ENCODE measurements around the gene MORC4.

The MORC4 gene

DNA sequence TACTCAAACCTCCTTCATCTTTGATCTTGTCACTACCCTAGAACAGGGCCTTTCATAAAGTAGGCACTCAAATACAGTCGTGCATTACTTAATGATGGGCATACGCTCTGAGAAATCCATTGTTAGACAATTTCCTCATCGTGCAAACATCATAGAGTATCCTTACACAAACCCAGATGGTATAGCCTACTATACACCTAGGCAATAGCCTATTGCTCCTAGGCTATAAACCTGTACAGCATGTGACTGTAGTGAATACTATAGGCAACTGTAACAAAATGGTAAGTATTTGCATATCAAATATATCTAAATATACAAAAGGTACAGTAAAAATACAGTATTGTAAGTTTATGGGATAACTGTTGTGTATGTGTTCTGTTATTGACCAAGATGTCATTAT is 47.9 kb downstream of the MORC4 start:
- DNase-seq = no peak

DNA sequence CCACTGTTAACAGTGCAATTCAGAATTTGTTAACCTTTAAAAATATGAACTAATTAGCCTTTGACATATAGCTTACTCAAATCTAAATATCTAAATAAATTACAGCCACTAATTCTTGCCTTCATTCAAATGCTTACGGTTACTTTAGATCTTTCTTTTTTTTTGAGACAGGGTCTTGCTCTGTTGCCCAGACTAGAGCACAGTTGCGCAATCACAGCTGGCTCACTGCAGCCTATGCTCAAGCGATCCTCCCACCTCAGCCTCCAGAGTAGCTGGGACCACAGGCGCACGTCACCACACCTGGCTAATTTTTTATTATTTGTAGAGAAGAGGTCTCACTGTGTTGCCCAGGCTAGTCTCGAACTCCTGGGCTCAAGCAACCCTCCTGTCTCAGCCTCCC is 48.8 kb downstream of the MORC4 start:
- no peak for DNase-seq

DNA sequence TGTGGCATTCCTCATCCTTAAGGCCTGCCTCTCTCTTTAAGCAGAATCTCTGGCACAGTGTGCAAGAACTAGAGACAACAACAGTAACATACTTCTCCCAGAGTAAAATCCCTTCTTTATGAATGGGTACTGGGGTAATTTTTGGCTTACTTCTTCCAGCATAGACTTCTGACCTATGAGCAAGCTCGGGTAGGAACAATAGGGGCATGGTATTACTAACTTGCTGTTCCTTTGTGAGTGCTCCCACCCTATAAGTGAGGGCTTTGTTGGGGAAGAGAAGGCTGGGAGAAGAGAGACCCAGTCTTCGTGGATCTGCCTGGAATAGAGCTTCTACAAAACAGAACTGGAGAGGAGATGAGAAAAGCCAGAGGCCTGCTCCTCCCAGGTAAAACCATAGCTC is 49.6 kb downstream of the MORC4 start:
- no peak for DNase-seq

DNA sequence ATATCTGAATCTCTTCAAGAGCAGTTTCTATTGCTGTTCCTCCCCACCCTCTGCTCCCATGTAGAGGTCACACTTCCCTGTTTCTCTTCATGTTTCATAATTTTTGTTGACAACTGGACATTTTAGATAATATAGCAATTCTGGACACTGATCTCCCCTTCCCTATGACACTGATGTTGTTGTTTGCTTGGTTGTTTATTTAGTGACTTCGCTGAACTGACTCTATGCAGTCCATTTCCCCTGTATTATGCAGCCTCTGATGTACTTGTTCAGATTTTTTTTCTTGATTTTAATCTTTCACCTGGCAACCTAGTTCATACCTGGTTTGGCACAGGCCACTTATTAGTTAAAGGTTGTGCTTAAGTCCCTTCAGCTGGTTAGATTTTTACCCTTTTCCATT is 50.6 kb downstream of the MORC4 start:
- no peak for DNase-seq

DNA sequence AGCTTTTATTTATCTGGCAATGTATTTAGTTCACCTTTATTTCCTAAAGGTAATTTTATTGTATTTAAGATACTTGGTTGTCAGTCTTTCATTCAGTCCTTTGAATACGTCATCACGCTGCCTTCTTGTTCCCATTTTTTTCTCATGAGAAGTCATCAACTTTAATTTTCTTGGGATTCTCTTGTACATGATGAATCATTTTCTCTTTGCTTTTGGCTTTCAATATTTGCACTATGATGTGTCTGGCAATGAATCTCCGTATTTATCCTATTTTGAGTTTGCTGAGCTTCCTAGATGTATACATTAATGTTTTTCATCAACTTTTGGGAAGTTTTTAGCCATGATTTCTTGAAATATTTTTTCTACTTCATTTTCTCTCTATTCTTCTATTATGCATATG is 51.4 kb downstream of the MORC4 start:
- no peak for DNase-seq

DNA sequence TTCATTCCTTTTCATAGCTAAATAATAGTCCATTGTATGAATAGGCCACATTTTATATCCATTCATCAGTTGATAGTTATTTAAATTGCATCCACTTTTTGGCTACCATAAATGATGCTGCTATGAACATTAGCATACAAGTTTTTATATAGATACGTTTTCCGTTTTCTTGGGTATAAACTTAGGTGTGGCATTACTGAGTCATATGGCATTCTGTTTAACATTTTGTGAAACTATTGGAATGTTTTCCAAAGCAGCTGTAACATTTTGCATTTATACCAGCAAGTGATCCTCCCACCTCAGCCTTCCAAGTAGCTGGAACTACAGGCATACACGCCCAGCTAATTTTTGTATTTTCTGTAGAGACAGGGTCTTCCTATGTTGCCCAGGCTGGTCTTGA is 53.5 kb downstream of the MORC4 start:
- no peak for DNase-seq

DNA sequence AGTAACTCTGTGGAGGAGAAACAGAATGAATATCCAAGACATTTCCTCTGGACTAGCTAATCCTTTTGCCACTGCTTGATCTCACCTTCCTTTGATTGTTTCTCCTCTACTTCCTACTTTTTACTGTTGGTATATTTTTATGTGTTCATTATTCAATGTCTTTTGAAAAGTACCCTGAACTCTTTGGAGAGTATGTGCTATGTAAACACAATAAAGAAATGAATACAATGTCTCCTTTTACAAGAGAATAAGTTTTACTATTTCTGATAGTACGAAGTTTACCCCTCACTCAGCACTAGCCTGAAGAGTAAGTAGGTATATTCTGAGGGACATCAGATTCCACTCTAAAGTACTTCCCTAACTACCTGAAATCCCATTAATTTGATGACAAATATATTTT is 59.9 kb downstream of the MORC4 start:
- no peak for DNase-seq

DNA sequence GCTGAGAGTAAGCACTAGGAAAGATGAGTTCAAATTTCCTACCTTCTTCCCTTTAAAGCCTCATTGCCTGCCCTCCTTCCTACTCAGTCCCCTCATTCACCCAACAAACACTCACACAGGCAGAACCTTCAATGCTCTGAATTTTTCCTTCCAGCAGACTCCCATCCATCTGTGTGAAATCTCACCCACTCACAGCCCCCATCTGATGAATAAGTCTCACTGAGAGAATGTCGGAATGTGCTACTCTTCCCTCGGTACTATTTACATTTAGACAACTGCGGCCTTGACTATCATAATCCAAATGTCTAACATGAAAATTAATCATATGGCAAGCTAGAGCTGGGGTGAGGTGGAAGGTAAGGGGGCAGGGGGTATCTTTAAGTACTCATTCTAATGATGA is 60.4 kb downstream of the MORC4 start:
- no peak for DNase-seq

DNA sequence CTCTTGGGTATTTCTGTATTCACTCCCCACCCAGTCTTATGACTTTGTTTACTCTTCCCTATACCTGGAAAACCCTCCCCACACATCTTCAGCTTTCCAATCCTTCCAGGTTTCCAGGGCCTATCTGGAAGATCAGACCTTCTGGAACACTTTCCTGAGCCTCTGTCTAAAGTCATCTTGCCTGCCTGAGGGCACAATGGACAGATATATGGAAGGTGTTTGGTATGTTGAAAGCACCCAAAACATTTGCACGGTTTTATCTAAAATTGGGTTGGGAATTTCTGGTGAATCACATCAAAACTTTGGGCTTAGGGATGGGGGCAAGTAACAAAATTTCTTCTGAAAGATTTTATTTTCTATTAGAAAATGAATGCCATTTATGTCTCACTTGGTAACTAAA is 63.8 kb downstream of the MORC4 start:
- DNase-seq = no peak

DNA sequence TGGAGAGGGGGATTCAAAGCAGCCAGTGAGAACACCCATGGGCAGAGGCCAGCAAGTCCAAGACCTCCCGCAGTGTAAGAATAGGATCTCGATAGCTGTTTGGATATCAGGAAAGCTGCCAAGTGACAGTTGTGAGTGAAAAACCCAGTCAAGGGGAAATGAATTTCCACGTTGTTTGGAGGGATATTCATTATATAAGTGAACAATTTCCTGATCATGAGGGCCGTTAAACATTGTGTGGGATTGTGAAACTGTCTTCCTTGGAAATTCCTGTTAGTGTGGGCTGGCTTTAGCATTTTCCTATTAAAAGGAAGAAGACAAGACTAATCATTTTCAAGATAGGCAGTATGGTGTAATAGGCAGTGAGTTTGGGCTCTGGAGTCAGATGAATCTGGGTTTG is 64.8 kb downstream of the MORC4 start:
- DNase-seq = no peak

DNA sequence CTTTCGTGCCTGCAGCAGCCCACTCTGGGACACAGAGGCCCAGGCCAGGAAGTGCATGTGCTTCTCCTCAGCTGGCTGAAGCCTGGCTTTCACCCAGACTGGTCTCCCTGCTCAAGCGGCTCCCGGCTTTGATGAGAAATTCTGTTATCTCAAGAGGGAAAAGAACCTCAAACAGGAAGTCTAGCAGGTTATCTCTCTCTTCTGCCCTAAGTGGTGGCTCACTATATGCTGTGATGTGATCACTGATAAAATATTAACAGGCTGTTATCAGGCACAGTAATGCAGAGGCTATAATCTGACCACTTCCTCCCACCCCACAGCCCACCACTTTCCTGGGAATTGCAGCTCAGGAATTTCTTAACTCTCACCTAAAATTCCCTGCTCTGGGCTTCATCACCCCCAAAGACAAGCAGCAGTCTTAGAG is 66.5 kb downstream of the MORC4 start:
- no peak for DNase-seq

DNA sequence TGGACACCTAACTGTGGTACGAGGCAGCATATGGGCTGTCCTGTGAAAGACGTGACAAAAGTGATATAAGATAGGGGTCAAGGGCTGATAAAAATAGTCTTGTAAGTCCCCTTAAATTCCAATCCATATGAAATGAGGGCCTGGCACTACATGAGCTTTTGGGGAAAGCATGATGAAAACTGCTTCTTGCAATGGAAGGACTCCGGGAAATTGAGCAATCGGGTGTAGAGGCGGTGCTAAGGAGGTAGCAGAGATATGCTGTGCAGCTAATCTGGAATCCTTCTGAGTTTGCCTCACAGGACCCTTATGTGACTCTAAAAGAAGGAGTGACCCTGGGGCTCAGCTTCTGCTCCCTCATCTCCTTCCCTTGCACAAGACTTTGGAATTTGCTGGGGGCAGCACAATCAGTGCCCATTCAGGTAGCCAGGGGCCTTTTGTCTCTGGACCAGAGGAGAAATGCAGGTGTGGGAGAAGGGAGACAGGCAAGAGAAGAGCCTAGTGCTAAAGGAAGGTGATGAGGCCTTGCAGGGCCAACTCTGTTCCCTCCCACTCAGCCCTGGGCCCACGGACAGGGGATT is 67.0 kb downstream of the MORC4 start:
- DNase-seq = no peak

DNA sequence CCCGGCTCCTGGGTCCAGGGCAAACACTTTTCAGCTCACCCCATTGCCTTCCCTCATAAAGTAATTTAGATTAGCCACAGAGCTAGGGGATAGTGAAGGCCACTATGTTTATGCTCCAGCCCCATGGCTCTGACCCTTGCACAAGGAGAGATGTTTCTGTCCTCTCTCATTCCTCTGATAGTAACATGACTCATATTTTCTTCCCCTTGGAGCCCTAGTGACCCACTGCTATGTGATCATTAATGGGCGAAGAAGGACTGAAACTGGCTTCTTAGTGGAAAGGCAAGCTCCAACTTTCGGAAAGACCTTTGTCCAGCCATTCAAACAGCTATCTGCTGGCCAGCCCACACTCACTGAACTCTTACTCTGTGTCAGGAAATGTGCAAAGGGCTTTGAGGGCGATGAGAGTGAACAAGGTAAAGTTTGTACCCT is 67.5 kb downstream of the MORC4 start:
- no peak for DNase-seq

DNA sequence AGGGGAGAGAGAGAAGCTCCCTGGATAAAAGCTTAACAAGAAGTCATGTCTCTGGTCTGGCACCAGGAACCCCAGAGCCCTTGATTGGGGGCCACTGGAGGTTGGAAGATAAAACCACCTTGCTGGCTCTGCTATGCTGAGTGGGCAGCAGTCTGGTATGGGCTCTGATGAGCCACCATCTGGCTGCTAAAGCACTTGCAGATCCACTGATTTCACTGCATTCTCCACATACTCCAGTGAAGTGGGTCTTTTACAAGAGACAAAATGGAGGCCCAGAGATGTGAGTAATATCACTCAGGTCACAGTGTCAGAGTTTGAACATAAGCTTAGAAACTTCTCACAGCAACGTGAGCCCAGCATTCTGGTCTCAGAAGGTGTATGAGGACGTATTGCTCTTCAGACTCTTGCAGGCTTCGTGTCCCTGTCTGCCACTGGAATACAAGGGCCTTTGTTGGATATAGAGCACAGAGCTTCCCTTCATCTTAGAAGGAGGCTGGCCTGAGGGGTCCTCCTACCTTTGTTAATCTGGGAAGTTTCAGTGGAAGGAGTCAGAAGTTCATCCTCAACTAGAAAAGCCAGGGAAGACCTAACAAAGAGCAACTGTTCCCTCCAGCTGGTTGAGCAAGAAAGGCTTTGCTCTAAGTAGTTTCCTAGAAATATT is 68.1 kb downstream of the MORC4 start:
- DNase-seq = no peak

DNA sequence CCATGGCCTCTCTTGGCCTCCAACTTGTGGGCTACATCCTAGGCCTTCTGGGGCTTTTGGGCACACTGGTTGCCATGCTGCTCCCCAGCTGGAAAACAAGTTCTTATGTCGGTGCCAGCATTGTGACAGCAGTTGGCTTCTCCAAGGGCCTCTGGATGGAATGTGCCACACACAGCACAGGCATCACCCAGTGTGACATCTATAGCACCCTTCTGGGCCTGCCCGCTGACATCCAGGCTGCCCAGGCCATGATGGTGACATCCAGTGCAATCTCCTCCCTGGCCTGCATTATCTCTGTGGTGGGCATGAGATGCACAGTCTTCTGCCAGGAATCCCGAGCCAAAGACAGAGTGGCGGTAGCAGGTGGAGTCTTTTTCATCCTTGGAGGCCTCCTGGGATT is 71.8 kb downstream of the MORC4 start:
- DNase-seq = no peak

DNA sequence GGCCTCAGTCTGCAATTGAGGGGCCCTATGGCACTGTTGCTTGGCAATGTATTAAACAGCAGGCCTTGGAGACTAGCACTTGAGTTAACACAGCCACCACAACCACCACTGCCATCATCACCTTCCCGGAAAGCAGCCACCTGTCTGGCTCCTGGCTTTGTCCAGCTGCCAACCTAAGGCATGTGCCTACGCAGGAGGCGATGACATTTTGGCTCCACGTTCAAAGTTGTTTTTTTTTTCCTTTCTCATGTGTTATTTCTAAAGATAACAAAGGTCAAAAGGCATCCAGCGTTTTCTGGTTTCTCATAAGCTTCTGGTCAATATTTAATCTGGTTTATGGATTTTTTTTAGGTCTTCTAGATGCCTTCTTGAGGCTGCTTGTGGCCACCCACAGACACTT is 72.3 kb downstream of the MORC4 start:
- DNase-seq = no peak

DNA sequence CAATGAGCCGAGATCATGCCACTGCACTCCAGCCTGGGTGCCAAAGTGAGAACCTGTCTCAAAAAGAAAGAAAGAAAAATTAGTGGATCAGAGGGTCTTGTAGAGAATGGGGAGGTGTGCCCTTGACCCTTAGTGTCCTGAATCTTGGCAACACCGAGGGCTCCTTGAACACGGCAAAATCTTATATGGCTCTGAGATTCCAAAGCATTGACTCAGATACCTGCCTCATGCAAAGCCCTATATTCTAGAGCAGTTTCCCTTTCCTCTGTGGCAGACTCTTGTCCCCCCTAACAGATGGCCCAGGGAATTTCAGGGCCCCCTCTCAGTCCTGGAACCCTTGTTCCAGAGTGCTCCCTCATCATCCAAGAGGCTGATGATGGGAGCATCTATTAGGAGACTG is 73.0 kb downstream of the MORC4 start:
- DNase-seq = no peak

DNA sequence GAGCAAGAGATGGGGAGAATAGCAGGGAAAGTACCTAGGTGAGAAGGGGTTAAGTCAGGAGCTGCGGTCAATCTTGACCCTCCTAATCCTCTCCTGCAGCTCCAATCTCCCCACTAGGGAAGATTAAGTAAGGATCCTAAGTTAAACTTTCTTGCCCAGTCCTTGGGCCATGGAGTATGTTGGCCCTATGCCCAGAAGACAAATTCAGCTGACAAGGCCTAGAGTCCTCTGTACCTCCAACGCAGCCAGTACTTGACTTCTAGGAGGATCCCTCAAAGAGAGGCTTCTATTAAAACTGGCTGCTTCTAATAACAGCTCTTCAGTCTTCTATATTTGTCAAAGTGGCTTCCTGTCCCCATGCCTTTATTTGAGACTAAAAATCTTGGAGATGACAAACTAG is 78.4 kb downstream of the MORC4 start:
- DNase-seq = no peak

DNA sequence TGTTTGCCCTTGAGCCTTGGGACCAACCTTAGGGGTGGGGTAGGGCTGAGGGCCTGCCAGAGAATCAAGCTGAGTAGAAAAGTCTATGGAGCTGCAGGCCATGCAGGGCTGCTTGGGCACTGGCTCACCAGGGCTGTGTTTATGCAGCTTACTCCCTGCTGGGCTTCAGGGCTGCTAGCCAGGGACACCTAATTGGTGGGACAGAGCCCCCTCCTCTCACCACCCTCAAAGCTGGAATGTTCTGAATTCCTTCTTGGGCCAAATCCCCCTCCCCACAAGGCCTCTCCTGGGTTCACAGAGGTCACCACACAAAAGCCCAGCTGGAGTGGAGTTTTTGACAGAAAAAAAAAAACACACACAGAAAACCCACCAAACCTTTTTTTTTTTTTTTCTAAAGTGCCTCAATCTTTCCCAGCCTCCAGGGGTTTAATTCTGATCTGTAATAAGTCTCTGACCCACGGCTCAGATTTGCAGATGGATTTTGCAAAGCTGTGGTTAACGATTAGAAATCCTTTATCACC is 80.0 kb downstream of the MORC4 start, which contains the start of gene CLDN2:
CLDN2 (plus strand) TSS at position 471 of the 521 bp plus-strand sequence. CDS start 7,827 bp downstream, outside the sequence.
- DNase-seq = no peak

DNA sequence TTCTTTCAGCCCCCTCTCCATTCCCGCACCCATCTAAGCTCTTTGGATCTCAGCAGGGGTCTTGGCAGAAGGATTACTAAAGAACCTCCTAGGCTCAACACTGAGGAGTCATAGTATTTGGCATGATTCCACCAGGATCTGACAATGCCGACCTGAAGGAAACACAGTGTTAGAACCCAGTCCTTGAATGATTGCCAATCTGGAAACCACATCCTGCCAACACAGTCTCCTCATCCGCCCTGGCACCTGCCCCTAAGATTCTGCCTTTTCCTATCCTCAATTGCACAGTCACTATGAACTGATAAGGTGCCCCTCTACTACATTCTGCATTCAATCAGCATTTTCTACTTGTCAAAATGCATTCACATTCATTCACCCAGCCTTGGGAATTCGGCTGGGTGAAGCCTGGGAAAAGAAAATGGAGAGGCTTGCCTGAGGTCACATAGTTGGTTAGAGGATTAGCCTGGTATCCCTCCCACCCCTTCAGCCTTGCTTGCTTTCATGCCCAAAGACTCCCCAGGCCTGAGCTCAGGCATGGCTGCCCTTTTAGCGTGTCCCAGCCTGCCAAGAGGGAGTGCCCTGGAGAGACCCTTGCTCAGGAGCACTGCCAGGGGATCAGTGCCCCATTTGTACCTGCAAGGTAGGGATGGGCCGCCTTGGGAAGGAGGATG is 82.0 kb downstream of the MORC4 start:
- DNase-seq = no peak

DNA sequence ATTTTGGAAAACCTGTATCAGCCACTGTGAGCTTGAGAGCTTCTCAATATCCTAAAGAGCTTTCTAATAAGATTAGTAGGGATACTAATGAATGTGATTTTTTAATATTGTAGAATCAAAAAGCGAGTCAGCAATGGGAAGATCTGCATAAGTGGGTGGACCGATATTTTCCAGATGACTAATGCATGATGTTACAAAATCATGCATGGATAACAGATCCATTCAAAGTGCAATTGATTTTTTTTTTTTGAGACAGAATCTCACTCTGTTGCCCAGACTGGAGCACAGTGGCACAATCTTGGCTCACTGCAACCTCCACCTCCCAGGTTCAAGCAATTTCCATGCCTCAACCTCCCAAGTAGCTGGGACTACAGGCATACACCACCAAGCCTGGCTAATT is 87.1 kb downstream of the MORC4 start:
- DNase-seq = no peak

DNA sequence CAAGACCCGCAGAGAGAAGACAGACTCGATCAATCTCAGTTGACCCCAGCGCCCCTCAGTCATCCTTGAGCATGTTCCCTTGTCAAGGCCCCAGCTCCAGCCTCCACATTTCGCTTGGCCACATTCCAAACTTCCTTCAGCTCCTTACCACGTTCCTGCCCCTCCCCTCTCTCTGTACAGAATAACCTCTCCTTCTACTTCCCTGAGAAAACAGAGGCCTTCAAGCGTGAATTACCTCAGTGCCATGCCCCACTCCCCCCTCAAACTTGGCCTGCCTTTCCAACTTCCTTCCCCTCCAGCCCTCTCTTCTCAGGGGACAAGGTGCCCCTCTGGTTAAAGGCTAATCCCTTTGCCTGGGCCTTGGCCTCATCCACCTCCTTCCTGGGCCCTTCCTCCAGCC is 93.7 kb downstream of the MORC4 start:
- DNase-seq = no peak

DNA sequence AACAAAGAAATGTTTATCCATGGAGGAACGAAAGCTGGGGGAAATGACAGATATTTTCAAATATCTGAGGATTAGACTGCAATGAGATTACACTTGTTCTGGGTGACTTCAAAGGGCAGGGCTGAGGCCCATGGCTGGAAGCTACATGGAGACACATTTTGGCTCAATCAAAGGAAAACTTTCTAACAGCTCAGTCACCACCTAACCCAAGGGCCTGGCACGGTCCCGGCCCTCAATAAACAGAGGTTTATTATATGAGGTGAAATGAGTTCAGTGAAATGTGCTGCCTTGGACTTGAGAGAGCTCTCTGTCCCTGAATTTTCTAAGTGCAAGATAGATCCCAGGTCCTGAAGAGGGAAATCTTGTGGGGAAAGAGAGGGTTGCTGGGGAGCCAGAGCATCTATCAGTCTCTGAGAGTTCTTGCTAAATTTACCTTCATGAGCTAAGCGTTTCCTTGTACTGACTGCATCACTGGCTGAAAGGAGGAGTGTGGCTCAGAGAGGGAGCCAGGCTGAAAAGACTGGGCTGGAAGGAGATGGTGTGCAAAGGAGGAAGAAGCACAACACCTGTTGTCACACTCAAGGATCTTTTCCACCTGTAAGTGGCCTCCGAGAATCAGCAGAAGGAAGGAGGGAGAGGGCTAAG is 94.8 kb downstream of the MORC4 start:
- no peak for DNase-seq
